Duodenal mucosa (tissue), 2 donors: ENCODE measurements around the gene NUPR1.

Experiments used
- H3K27ac ChIP-seq: one replicate; pipeline ENCODE4 v1.7.0; 2013; ENCODE audit warnings: low read depth, low read length
- H3K27me3 ChIP-seq, 2 donors: one replicate each; pipeline ENCODE4 v1.7.0; 2013; ENCODE audit warnings: low read length in 2 of 2, control low read depth in 1 of 2; ENCODE audit not compliant: insufficient read depth in 2 of 2, control insufficient read depth in 1 of 2
- H3K36me3 ChIP-seq, 2 donors: one replicate each; pipeline ENCODE4 v1.7.0; 2013; ENCODE audit warnings: low read length in 2 of 2, control low read depth in 1 of 2; ENCODE audit not compliant: insufficient read depth in 2 of 2, control insufficient read depth in 1 of 2
- H3K4me1 ChIP-seq, 2 donors: one replicate each; pipeline ENCODE4 v1.7.0; 2013; ENCODE audit warnings: low read length in 2 of 2, control low read depth in 1 of 2; ENCODE audit not compliant: insufficient read depth in 2 of 2, control insufficient read depth in 1 of 2
- H3K4me3 ChIP-seq, 2 donors: one replicate each; pipeline ENCODE4 v1.7.0; 2013; ENCODE audit warnings: low read length in 2 of 2, low read depth in 1 of 2
- H3K9ac ChIP-seq, 2 donors: one replicate each; pipeline ENCODE4 v1.7.0; 2013; ENCODE audit warnings: low read length in 2 of 2, low read depth in 1 of 2
- H3K9me3 ChIP-seq, 2 donors: one replicate each; pipeline ENCODE4 v1.7.0; 2013; ENCODE audit warnings: low read length in 2 of 2, control low read depth in 1 of 2; ENCODE audit not compliant: control insufficient read depth in 1 of 2

NUPR1 gene

GRCh38 chr16:28538733-28539596, at the start of gene NUPR1:
Gene NUPR1 (minus strand): TSS chr16:28538974. CDS start chr16:28538907, 67 bp downstream.
- peak within 1 kb of the TSS; percentile 47 for H3K27ac ChIP-seq
- no peaks in the 10 kb centered on the region for H3K36me3 ChIP-seq
- peaks cover 6 to 8% of the 10 kb centered on the region in 2 donors for H3K4me1 ChIP-seq
- no peaks in the 10 kb centered on the region for H3K27me3 ChIP-seq
- peak within 1 kb of the TSS in 1 of 2 donors; percentile 61 for H3K4me3 ChIP-seq
- no peaks in the 10 kb centered on the region for H3K9me3 ChIP-seq
- peak within 1 kb of the TSS; percentile 12 to 43 for H3K9ac ChIP-seq

- Histone ChIP-seq H3K9me3 (no peaks in the 10 kb centered on the region), H3K4me3 (no peak overlapping the region), H3K36me3 (peaks cover 31 to 72% of the 10 kb centered on the region in 2 donors), H3K4me1 (peaks cover 8 to 9% of the 10 kb centered on the region in 2 donors), H3K27me3 (no peaks in the 10 kb centered on the region), H3K27ac (no peak overlapping the region), H3K9ac (no peak overlapping the region)
Observed at GRCh38 chr16:28587386-28587785, 48.6 kb upstream of the NUPR1 start.

- Histone ChIP-seq H3K4me1 (peaks cover 8 to 9% of the 10 kb centered on the region in 2 donors), H3K27me3 (no peaks in the 10 kb centered on the region), H3K27ac (no peak overlapping the region), H3K9ac (no peak overlapping the region), H3K9me3 (no peaks in the 10 kb centered on the region), H3K36me3 (peaks cover 28 to 74% of the 10 kb centered on the region in 2 donors), H3K4me3 (no peak overlapping the region)
Observed at GRCh38 chr16:28586466-28586865, 47.7 kb upstream of the NUPR1 start.

- Histone ChIP-seq H3K27me3 (no peaks in the 10 kb centered on the region), H3K9me3 (no peaks in the 10 kb centered on the region), H3K9ac (no peak overlapping the region), H3K27ac (no peak overlapping the region), H3K4me3 (no peak overlapping the region), H3K4me1 (peaks cover 8 to 9% of the 10 kb centered on the region in 2 donors), H3K36me3 (peaks cover 21 to 74% of the 10 kb centered on the region in 2 donors)
Observed at GRCh38 chr16:28585674-28586073, 46.9 kb upstream of the NUPR1 start.

- Histone ChIP-seq H3K4me3 (no peak overlapping the region), H3K27ac (no peak overlapping the region), H3K9me3 (no peaks in the 10 kb centered on the region), H3K27me3 (no peaks in the 10 kb centered on the region), H3K4me1 (peaks cover 8 to 9% of the 10 kb centered on the region in 2 donors), H3K36me3 (peaks cover 4 to 41% of the 10 kb centered on the region in 2 donors), H3K9ac (no peak overlapping the region)
Observed at GRCh38 chr16:28580726-28581315, 42.0 kb upstream of the NUPR1 start.

- no peak overlapping the region for H3K9ac ChIP-seq
- no peaks in the 10 kb centered on the region for H3K27me3 ChIP-seq
- H3K27ac ChIP-seq: no peak overlapping the region
- H3K4me1 ChIP-seq: peaks cover 0 to 6% of the 10 kb centered on the region in 2 donors
- H3K4me3 ChIP-seq: no peak overlapping the region
- no peaks in the 10 kb centered on the region for H3K9me3 ChIP-seq
- peaks cover 0 to 3% of the 10 kb centered on the region in 2 donors for H3K36me3 ChIP-seq
Observed at GRCh38 chr16:28575446-28576109, 36.8 kb upstream of the NUPR1 start.

GRCh38 chr16:28574925-28575324, 36.2 kb upstream of the NUPR1 start:
- Histone ChIP-seq H3K27ac (no peak overlapping the region), H3K9ac (no peak overlapping the region), H3K9me3 (no peaks in the 10 kb centered on the region), H3K4me3 (no peak overlapping the region), H3K36me3 (no peaks in the 10 kb centered on the region), H3K4me1 (peaks cover 0 to 6% of the 10 kb centered on the region in 2 donors), H3K27me3 (no peaks in the 10 kb centered on the region)

GRCh38 chr16:28573738-28574718, 35.3 kb upstream of the NUPR1 start:
- H3K36me3 ChIP-seq: no peaks in the 10 kb centered on the region
- peaks cover 0 to 6% of the 10 kb centered on the region in 2 donors for H3K4me1 ChIP-seq
- H3K27me3 ChIP-seq: no peaks in the 10 kb centered on the region
- no peak overlapping the region for H3K9ac ChIP-seq
- no peak overlapping the region for H3K4me3 ChIP-seq
- H3K9me3 ChIP-seq: no peaks in the 10 kb centered on the region
- H3K27ac ChIP-seq: no peak overlapping the region

GRCh38 chr16:28572696-28573510, 34.1 kb upstream of the NUPR1 start:
- no peaks in the 10 kb centered on the region for H3K36me3 ChIP-seq
- H3K9ac ChIP-seq: no peak overlapping the region
- no peaks in the 10 kb centered on the region for H3K27me3 ChIP-seq
- H3K4me1 ChIP-seq: peaks cover 0 to 6% of the 10 kb centered on the region in 2 donors
- H3K9me3 ChIP-seq: no peaks in the 10 kb centered on the region
- no peak overlapping the region for H3K4me3 ChIP-seq
- H3K27ac ChIP-seq: no peak overlapping the region
